ENCODE results near the gene PARVB. TPM values are rescaled to one million over a fixed set of nuclear protein-coding genes. Genes with fewer than 3 reads are reported as not detected.
A peak's percentile ranks its signal among the peaks of the same experiment; 100 is the strongest.

Gene PARVB
- 28.3 and 32.7 TPM in 2 replicates for total RNA-seq (2014; rRNA removed; shearing (Covaris generic))

- no peak for DNase-seq (ENCODE audit: low spot score)
These were observed at the start of gene PARVB for GRCh38 chr22:44024288-44024921. PARVB (plus strand) TSS chr22:44024302; CDS start chr22:44024340, 38 bp downstream.

GRCh38 chr22:43975041-43975440 lies 49.1 kb upstream of the PARVB start:
- DNase-seq (ENCODE audit: low spot score), result no peak

GRCh38 chr22:43976861-43977795 lies 47.0 kb upstream of the PARVB start:
- no peak for DNase-seq (ENCODE audit: low spot score)

- DNase-seq (ENCODE audit: low spot score), result no peak
These were observed 45.5 kb upstream of the PARVB start for GRCh38 chr22:43978558-43978957.

GRCh38 chr22:43980579-43980978 lies 43.5 kb upstream of the PARVB start:
- no peak for DNase-seq (ENCODE audit: low spot score)

GRCh38 chr22:43980996-43981395 lies 43.1 kb upstream of the PARVB start:
- no peak for DNase-seq (ENCODE audit: low spot score)

GRCh38 chr22:43983808-43984207 lies 40.3 kb upstream of the PARVB start:
- no peak for DNase-seq (ENCODE audit: low spot score)

- DNase-seq (ENCODE audit: low spot score), result no peak
These were observed 38.6 kb upstream of the PARVB start for GRCh38 chr22:43985532-43985931.

- no peak for DNase-seq (ENCODE audit: low spot score)
These were observed 35.8 kb upstream of the PARVB start for GRCh38 chr22:43988116-43988820.

GRCh38 chr22:43988960-43989359 lies 35.1 kb upstream of the PARVB start:
- no peak for DNase-seq (ENCODE audit: low spot score)

GRCh38 chr22:43990044-43990443 lies 34.1 kb upstream of the PARVB start:
- DNase-seq (ENCODE audit: low spot score), result no peak

- DNase-seq (ENCODE audit: low spot score), result no peak
These were observed 32.6 kb upstream of the PARVB start for GRCh38 chr22:43991316-43992020.

- DNase-seq (ENCODE audit: low spot score), result no peak
These were observed 31.7 kb upstream of the PARVB start for GRCh38 chr22:43992331-43992821.

GRCh38 chr22:43993072-43993760 lies 30.9 kb upstream of the PARVB start:
- DNase-seq (ENCODE audit: low spot score), result peak; percentile 30

GRCh38 chr22:43994006-43994405 lies 30.1 kb upstream of the PARVB start:
- no peak for DNase-seq (ENCODE audit: low spot score)

- DNase-seq (ENCODE audit: low spot score), result no peak
These were observed 29.7 kb upstream of the PARVB start for GRCh38 chr22:43994416-43994815.

- no peak for DNase-seq (ENCODE audit: low spot score)
These were observed 28.9 kb upstream of the PARVB start for GRCh38 chr22:43995057-43995685.

GRCh38 chr22:43995798-43996169 lies 28.3 kb upstream of the PARVB start:
- no peak for DNase-seq (ENCODE audit: low spot score)

GRCh38 chr22:43996170-43996980 lies 27.7 kb upstream of the PARVB start:
- no peak for DNase-seq (ENCODE audit: low spot score)

- no peak for DNase-seq (ENCODE audit: low spot score)
These were observed 27.2 kb upstream of the PARVB start for GRCh38 chr22:43996981-43997265.

Data from H4 (cell line).